K562 (cell line): ENCODE results near the gene LSR. TPM values are rescaled to one million over a fixed set of nuclear protein-coding genes. Genes with fewer than 3 reads are reported as not detected.
A peak's percentile ranks its signal among the peaks of the same experiment; 100 is the strongest.

Experiments used
- ATAC-seq: fragments of 200-7000 bp; cut with Tn5 transposase; 3 replicates; pipeline ENCODE4 v1.9.1; 2020; ENCODE audit warnings: moderate library complexity
- BruUV-seq: library from RNA; stranded (reverse); fragments of 400-500 nt; replicated peaks from 2 replicates; lab custom pipeline; 2021; lab: Mats Ljungman, UMichigan
- CTCF ChIA-PET: fragments of 300-600 bp; formaldehyde crosslinking; extraction: SDS; loops from one replicate; lab custom pipeline; 2021; ENCODE audit warnings: low intra/inter-chr PET ratio; lab: Yijun Ruan, JAX
- POLR2A ChIA-PET: fragments of 300-600, 350-650 bp; sonication (Branson Sonifier 250); formaldehyde crosslinking; extraction: SDS; loops from one replicate; lab custom pipeline; 2021; ENCODE audit warnings: antibody characterized with exemption, inconsistent platforms; lab: Yijun Ruan, JAX
- DNase-seq, 4 experiments: peaks; one replicate each; pipeline versions ENCODE4 v3.0.0 to v3.0.0-alpha.2; 2011 to 2018; ENCODE audit warnings: low spot score in 3 of 4, mixed read lengths in 3 of 4; ENCODE audit errors: extremely low read depth in 1 of 4
- FAIRE-seq: peaks from 2 replicates; lab custom pipeline; 2011; peaks lifted over from hg19 to GRCh38; lab: Jason Lieb, UNC
- H2AFZ ChIP-seq: 2 replicates; pipeline ENCODE4 v1.6.0; 2011; ENCODE audit warnings: low read depth, low read length, control low read depth, inconsistent platforms
- H3K27ac ChIP-seq: fragments of 200-600 bp; 3 replicates; pipeline ENCODE4 v1.8.0; 2011; ENCODE audit warnings: low read depth, mild to moderate bottlenecking, control low read depth, inconsistent platforms, low read length, moderate library complexity, mixed read lengths; ENCODE audit errors: extremely low read depth
- H3K27me3 ChIP-seq, 2 experiments: fragments of 300-600 bp in 1 of 2; 2 replicates in 1 of 2; 3 replicates in 1 of 2; pipeline versions ENCODE4 v1.6.0 to v1.8.0; 2011; ENCODE audit warnings: inconsistent platforms in 2 of 2, low read length in 2 of 2, mild to moderate bottlenecking in 1 of 2, mixed read lengths in 1 of 2, moderate library complexity in 1 of 2; ENCODE audit not compliant: control insufficient read depth in 2 of 2, insufficient read depth in 2 of 2
- H3K36me3 ChIP-seq: fragments of 300-600 bp; 3 replicates; pipeline ENCODE4 v1.8.0; 2011; ENCODE audit warnings: mild to moderate bottlenecking, low read length, inconsistent platforms; ENCODE audit not compliant: control insufficient read depth, insufficient read depth
- H3K4me1 ChIP-seq, 2 experiments: fragments of 200-600 bp in 1 of 2; replicated peaks in 1 of 2; 2 replicates in 1 of 2; 3 replicates in 1 of 2; pipeline versions ENCODE4 v1.5.1 to v1.8.0; 2011; ENCODE audit warnings: inconsistent platforms in 2 of 2, low read length in 2 of 2, mild to moderate bottlenecking in 1 of 2, mixed read lengths in 1 of 2, moderate library complexity in 1 of 2; ENCODE audit not compliant: control insufficient read depth in 2 of 2, insufficient read depth in 2 of 2
- H3K4me2 ChIP-seq: 2 replicates; pipeline ENCODE4 v1.6.1; 2011; ENCODE audit warnings: low read length, control low read depth, inconsistent platforms, mixed read lengths; ENCODE audit not compliant: insufficient read depth
- H3K4me3 ChIP-seq: fragments of 200-600 bp; sonication (generic), shearing (Covaris generic); 2 replicates; pipeline ENCODE4 v1.5.1; 2016; ENCODE audit warnings: control low read depth, inconsistent platforms
- H3K79me2 ChIP-seq: fragments of 200-600 bp; 3 replicates; pipeline ENCODE4 v1.8.0; 2011; ENCODE audit warnings: low read length, inconsistent platforms; ENCODE audit not compliant: control insufficient read depth, insufficient read depth
- H3K9ac ChIP-seq, 2 experiments: 2 replicates each; pipeline versions ENCODE4 v1.6.0 to v1.6.1; 2011; ENCODE audit warnings: low read depth in 2 of 2, low read length in 2 of 2, control low read depth in 1 of 2, inconsistent platforms in 1 of 2, mild to moderate bottlenecking in 1 of 2, mixed read lengths in 1 of 2; ENCODE audit not compliant: insufficient read depth in 1 of 2
- H3K9me1 ChIP-seq: one replicate; pipeline ENCODE4 v1.6.0; 2011; ENCODE audit warnings: inconsistent platforms, mild to moderate bottlenecking, low read length, moderate library complexity; ENCODE audit not compliant: control insufficient read depth, insufficient read depth
- H3K9me3 ChIP-seq: replicated peaks from 2 replicates; pipeline ENCODE4 v1.5.1; 2011; ENCODE audit warnings: low read depth, low read length, inconsistent platforms; ENCODE audit not compliant: control insufficient read depth, insufficient read depth
- H4K20me1 ChIP-seq: replicated peaks from 2 replicates; pipeline ENCODE4 v1.6.1; 2011; ENCODE audit warnings: low read length, inconsistent platforms, mixed read lengths; ENCODE audit not compliant: control insufficient read depth, insufficient read depth
- CBX1 ChIP-seq: sonication (generic); IDR thresholded peaks from 2 replicates; pipeline ENCODE4 v1.6.1; 2016; ENCODE audit warnings: antibody characterized with exemption, low read depth, mild to moderate bottlenecking
- KLF6 ChIP-seq: fragments of 250-450 bp; sonication (Bioruptor Pico); IDR thresholded peaks from 2 replicates; pipeline ENCODE4 v1.4.0; 2020; ENCODE audit warnings: mild to moderate bottlenecking, moderate library complexity, borderline replicate concordance
- ZNF24 ChIP-seq: fragments of 450-650 bp; IDR thresholded peaks from 2 replicates; pipeline ENCODE4 v1.6.1; 2016
- ZNF274 ChIP-seq: IDR thresholded peaks from 2 replicates; pipeline ENCODE4 v1.6.1; 2011; ENCODE audit warnings: low read depth, mild to moderate bottlenecking, low read length, moderate library complexity, borderline replicate concordance
- WGBS: fragments of 100-300 bp; shearing (Covaris generic); methylation state at CpG from one replicate; pipeline ENCODE4 v1.1.6; 2016; ENCODE audit warnings: low coverage, mixed read lengths; ENCODE audit not compliant: insufficient coverage; ENCODE audit errors: missing lambda C conversion rate; 5-methylcytosine and 5-hydroxymethylcytosine counted together
- in situ Hi-C: fragments of 300-500 bp; cut with MboI; formaldehyde crosslinking; loops from 4 replicates; pipeline ENCODE4 v1.15.0; 2018; ENCODE audit warnings: inconsistent platforms, mixed read lengths
- intact Hi-C: fragments of 100-400 bp; cut with micrococcal nuclease; formaldehyde crosslinking; loops from 2 replicates; pipeline ENCODE4 v1.14.2; 2022
- polyA plus RNA-seq, 8 experiments: library from polyadenylated mRNA; depleted of rRNA in 4 of 8; stranded (reverse) in 5 of 8; unstranded in 3 of 8; fragments of >200 nt; fragmentation: Nextera tagmentation in 2 of 8; fragmentation: Illumina TruSeq in 1 of 8; extraction: Ambion mirVana in 2 of 8; extraction: Trizol in 1 of 8; gene quantifications; 2 replicates each; pipeline versions ENCODE4 v1.2.1 to v1.2.3, GENCODE V29; 2011 to 2014; ENCODE audit warnings: inconsistent platforms in 1 of 8, missing spikeins in 1 of 8
- total RNA-seq, 7 experiments: library from RNA; depleted of rRNA in 6 of 7; stranded (reverse); fragments of >200 nt in 6 of 7; fragmentation: Illumina TruSeq in 2 of 7; extraction: Trizol in 2 of 7; gene quantifications; 2 replicates each; pipeline versions ENCODE4 v1.2.1 to v1.2.3, GENCODE V29; 2011 to 2021; ENCODE audit warnings: low replicate concordance in 1 of 7

LSR gene
- total and polyA plus RNA-seq, 9 of the 15 experiments (the other 6 are each of a cell fraction or from before 2014, with no cell fraction given): 0.44 to 87.9 (median 28.0) TPM

DNA sequence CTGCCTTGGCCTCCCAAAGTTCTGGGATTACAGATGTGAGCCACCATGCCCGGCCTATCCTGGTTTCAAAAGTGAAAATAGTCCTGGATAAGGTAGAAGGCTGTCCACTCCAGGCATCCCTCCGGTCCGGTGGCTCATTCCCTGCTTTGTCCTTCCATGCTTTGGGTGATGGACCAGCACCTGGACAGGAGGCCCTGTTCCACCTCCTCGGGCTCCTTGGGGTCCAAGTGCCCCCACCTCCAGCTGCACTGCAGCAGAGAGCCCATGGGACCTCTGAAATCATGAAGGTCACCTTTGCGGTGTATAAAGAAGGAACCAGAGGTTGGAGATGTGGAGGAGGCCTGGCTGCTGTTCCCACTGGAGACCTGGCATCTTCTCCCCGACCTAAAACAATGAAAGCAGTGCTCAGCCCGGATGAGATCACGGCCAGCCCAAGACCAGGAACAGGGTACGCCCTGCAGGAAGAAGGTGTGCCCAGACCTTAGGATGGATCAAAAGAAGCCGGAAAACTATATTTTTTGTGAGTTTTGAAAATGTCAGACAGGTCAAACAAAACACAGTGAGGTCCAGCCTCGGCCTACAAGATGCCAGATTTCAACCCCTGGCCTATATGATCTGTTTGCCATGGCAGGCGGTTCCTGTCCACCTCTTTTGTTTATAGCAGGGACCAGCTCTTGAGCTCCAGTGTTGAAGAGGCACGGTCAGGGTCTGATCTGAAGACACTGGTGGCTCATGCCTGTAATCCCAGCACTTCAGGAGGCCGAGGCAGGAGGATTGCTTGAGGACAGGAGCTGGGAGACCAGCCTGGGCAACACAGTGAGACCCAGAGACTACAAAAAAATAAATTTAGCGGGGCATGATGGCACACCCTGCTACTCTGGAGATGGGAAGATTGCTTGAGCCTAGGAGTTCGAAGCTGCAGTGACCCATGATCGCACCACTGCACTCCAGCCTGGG, 5.8 kb downstream of the LSR start (continued):
- no peak for TF ChIP-seq ZNF274
- no peak for TF ChIP-seq CBX1

DNA sequence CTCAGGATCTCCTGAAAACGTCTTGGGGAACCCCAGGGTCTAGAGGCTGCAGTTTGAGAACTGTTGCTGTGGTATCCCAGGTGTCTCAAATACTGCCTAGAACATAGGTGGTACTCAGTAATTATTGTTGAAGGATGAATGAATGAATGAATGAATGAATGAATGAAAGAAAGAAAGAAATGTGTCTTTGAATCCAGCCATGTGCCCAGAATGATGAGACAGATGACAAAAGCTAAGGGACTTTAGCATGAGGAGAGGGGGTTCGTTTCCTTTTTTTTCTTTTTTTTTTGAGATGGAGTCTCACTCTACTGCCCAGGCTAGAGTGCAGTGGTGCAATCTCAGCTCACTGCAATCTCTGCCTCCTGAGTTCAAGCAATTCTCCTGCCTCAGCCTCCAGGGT, 7.8 kb downstream of the LSR start:
- Histone ChIP-seq H2AFZ (no peak overlapping the region), H4K20me1 (no peaks in the 10 kb centered on the region), H3K4me1 (peaks cover 0 to 12% of the 10 kb centered on the region in 2 experiments; a peak in 2 of 5 replicates), H3K79me2 (peaks cover 17% of the 10 kb centered on the region), H3K9me3 (no peaks in the 10 kb centered on the region), H3K36me3 (peaks cover 82% of the 10 kb centered on the region; the same call in 2 of the 3 replicates)
- intact Hi-C loops: no loop called here
- 26% methylated on average over 2 of the region's 2 CpGs for WGBS
- TF ChIP-seq KLF6 (CRISPR knock-in tag) (no peak), ZNF24 (peak; percentile 86)
- TF ChIP-seq, all 486 proteins: peak for 1
- H3K9ac ChIP-seq: no peak overlapping the region
- no peaks in the 10 kb centered on the region for H3K27me3 ChIP-seq
- H3K4me2 ChIP-seq: no peak overlapping the region
- H3K9me1 ChIP-seq: no peaks in the 10 kb centered on the region
- no peak for ATAC-seq
- no peak for FAIRE-seq
- CTCF ChIA-PET: no interaction called here
- no peak overlapping the region for H3K27ac ChIP-seq
- POLR2A ChIA-PET: interaction anchor here (0.6 to 5.9 kb wide), 5 partner anchors 9 to 249 kb away, joined by 3 to 31 read pairs (median 3); no protein-coding TSS in a partner anchor
- in situ Hi-C loops: no loop called here
- no TSS peak for BruUV-seq
- no peak for DNase-seq
- H3K4me3 ChIP-seq: no peak overlapping the region
